HEK293 (cell line): Measurements from ENCODE around the gene PSG2.
"Not testable (repeated sequence)": the region's sequence is repeated elsewhere in the genome, so short reads cannot be mapped to it uniquely, and the experiment has no call there.

Experiments used
- CTCF ChIP-seq: fragments of 450-650 bp; formaldehyde crosslinking; IDR thresholded peaks from 2 replicates; pipeline ENCODE4 v1.5.1; 2016; ENCODE audit warnings: missing biosample characterization, missing genetic modification characterization
- ZNF121 ChIP-seq: fragments of 450-650 bp; formaldehyde crosslinking; IDR thresholded peaks from 2 replicates; pipeline ENCODE4 v1.5.1; 2016; ENCODE audit warnings: missing biosample characterization, missing genetic modification characterization
- ZNF138 ChIP-seq: fragments of 450-650 bp; formaldehyde crosslinking; IDR thresholded peaks from 2 replicates; pipeline ENCODE4 v1.5.1; 2016; ENCODE audit warnings: missing biosample characterization, missing genetic modification characterization, borderline replicate concordance
- ZNF596 ChIP-seq: fragments of 450-650 bp; IDR thresholded peaks from 2 replicates; pipeline ENCODE4 v1.5.0; 2018; ENCODE audit warnings: missing biosample characterization, mild to moderate bottlenecking, missing genetic modification characterization, moderate library complexity
- ZNF707 ChIP-seq: fragments of 450-650 bp; formaldehyde crosslinking; IDR thresholded peaks from 2 replicates; pipeline ENCODE4 v1.5.1; 2016; ENCODE audit warnings: missing biosample characterization, missing genetic modification characterization
- TF ChIP-seq, protein P1 (sequence below): fragments of 450-650 bp; formaldehyde crosslinking; IDR thresholded peaks from 2 replicates; pipeline ENCODE4 v1.5.1; 2016; ENCODE audit warnings: missing biosample characterization, missing genetic modification characterization

DNA sequence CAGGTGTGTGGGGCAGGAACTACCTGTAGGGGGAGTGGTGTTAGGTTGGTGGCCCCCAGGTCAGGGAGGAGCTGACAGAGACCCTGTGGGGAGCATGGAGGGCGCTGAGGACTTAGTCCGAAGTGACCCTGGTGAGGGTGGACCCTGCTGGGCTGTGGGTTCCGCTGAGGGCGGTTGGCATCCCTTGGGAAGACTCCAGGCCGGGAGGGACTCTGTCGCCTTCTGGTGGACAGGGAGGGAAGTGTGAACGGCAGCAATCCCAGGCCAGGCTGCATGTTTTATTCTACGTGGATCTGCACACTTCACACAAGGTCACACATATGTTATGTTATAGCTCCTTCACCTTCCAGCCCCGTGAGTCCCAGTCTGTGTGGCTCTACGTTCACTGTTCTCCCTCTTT is 54.5 kb downstream of the PSG2 start:
- not testable (repeated sequence) for TF ChIP-seq ZNF138, ZNF707, CTCF, ZNF596, ZNF121 (tag by site-specific recombination)
- TF ChIP-seq, protein P1, sequence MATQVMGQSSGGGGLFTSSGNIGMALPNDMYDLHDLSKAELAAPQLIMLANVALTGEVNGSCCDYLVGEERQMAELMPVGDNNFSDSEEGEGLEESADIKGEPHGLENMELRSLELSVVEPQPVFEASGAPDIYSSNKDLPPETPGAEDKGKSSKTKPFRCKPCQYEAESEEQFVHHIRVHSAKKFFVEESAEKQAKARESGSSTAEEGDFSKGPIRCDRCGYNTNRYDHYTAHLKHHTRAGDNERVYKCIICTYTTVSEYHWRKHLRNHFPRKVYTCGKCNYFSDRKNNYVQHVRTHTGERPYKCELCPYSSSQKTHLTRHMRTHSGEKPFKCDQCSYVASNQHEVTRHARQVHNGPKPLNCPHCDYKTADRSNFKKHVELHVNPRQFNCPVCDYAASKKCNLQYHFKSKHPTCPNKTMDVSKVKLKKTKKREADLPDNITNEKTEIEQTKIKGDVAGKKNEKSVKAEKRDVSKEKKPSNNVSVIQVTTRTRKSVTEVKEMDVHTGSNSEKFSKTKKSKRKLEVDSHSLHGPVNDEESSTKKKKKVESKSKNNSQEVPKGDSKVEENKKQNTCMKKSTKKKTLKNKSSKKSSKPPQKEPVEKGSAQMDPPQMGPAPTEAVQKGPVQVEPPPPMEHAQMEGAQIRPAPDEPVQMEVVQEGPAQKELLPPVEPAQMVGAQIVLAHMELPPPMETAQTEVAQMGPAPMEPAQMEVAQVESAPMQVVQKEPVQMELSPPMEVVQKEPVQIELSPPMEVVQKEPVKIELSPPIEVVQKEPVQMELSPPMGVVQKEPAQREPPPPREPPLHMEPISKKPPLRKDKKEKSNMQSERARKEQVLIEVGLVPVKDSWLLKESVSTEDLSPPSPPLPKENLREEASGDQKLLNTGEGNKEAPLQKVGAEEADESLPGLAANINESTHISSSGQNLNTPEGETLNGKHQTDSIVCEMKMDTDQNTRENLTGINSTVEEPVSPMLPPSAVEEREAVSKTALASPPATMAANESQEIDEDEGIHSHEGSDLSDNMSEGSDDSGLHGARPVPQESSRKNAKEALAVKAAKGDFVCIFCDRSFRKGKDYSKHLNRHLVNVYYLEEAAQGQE (tag by site-specific recombination), result not testable (repeated sequence)
